A673 (cell line): ENCODE measurements around the gene WNK2.

Experiments
- CTCF ChIP-seq: fragments of 300-800, 200-600 bp; sonication (generic); conservative IDR thresholded peaks from 2 replicates; pipeline ENCODE4 v1.5.1; 2017; ENCODE audit warnings: low read depth, mild to moderate bottlenecking, antibody characterized with exemption, low read length, moderate library complexity, mixed read lengths
- EZH2 ChIP-seq: fragments of 200-600 bp; sonication (generic); IDR thresholded peaks from 2 replicates; pipeline ENCODE4 v1.6.1; 2017; ENCODE audit warnings: borderline replicate concordance, low read depth, mild to moderate bottlenecking, mixed read lengths, antibody characterized with exemption, low read length; ENCODE audit not compliant: poor library complexity, severe bottlenecking

- no peak for TF ChIP-seq CTCF
- TF ChIP-seq EZH2: no peak
These were observed 27.4 kb upstream of the WNK2 start for GRCh38 chr9:93156475-93157008.
